PFSK-1 (cell line): ENCODE data around the gene ZCCHC14.

Source experiments
- FOXP2 ChIP-seq: optimal IDR thresholded peaks from 2 replicates; pipeline ENCODE3; 2011; ENCODE audit warnings: borderline replicate concordance, control low read depth, inconsistent platforms; ENCODE audit not compliant: insufficient read depth; ENCODE audit errors: extremely low read length, extremely low read depth
- POLR2AphosphoS5 ChIP-seq: IDR thresholded peaks from 2 replicates; pipeline ENCODE4 v1.6.1; 2012; ENCODE audit warnings: low read depth, mild to moderate bottlenecking, control low read depth, low read length, moderate library complexity
- SIN3A ChIP-seq: IDR thresholded peaks from 2 replicates; pipeline ENCODE4 v1.6.1; 2012; ENCODE audit warnings: mild to moderate bottlenecking, low read length, moderate library complexity, borderline replicate concordance; ENCODE audit not compliant: insufficient read depth
- TAF1 ChIP-seq: IDR thresholded peaks from 2 replicates; pipeline ENCODE4 v1.6.1; 2012; ENCODE audit warnings: low read length, control low read depth, borderline replicate concordance; ENCODE audit not compliant: insufficient read depth
- TF ChIP-seq, protein P1 (sequence below), 2 experiments: IDR thresholded peaks; 2 replicates each; pipeline versions ENCODE4 v1.6.1 to v1.8.0; 2011 to 2012; ENCODE audit warnings: low read depth in 2 of 2, low read length in 2 of 2, control low read depth in 1 of 2, inconsistent platforms in 1 of 2, mild to moderate bottlenecking in 1 of 2, moderate library complexity in 1 of 2; ENCODE audit not compliant: insufficient read depth in 1 of 2

Gene ZCCHC14

DNA sequence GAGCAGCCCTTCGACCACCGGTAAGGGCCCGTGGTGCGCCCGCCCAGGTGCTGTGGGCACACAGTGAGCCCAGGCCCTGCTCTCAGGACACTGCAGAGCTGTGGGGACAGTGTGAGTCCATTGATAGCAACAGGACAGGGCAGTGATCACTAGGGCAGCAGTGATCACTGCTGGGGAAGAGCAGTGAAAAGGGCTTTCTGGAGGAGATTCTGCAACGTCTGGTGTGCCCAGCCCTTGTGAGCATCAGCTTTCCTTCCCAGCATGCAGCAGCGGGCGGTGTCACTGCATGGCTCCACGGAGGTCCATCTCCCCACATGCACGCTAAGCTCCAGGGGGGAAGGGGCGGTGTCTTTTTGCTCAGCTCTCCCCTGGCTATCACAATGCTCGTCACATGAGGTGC lies 68.6 kb downstream of the ZCCHC14 start:
- TF ChIP-seq, protein P1, sequence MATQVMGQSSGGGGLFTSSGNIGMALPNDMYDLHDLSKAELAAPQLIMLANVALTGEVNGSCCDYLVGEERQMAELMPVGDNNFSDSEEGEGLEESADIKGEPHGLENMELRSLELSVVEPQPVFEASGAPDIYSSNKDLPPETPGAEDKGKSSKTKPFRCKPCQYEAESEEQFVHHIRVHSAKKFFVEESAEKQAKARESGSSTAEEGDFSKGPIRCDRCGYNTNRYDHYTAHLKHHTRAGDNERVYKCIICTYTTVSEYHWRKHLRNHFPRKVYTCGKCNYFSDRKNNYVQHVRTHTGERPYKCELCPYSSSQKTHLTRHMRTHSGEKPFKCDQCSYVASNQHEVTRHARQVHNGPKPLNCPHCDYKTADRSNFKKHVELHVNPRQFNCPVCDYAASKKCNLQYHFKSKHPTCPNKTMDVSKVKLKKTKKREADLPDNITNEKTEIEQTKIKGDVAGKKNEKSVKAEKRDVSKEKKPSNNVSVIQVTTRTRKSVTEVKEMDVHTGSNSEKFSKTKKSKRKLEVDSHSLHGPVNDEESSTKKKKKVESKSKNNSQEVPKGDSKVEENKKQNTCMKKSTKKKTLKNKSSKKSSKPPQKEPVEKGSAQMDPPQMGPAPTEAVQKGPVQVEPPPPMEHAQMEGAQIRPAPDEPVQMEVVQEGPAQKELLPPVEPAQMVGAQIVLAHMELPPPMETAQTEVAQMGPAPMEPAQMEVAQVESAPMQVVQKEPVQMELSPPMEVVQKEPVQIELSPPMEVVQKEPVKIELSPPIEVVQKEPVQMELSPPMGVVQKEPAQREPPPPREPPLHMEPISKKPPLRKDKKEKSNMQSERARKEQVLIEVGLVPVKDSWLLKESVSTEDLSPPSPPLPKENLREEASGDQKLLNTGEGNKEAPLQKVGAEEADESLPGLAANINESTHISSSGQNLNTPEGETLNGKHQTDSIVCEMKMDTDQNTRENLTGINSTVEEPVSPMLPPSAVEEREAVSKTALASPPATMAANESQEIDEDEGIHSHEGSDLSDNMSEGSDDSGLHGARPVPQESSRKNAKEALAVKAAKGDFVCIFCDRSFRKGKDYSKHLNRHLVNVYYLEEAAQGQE (IDR thresholded peaks at IDR 0.05; ENCODE audit: insufficient read depth in 1 of 2, low read depth in 2 of 2, low read length in 2 of 2) = no peak
- no peak for TF ChIP-seq TAF1
- TF ChIP-seq POLR2AphosphoS5 = no peak
- TF ChIP-seq SIN3A = no peak
- no peak for TF ChIP-seq FOXP2

DNA sequence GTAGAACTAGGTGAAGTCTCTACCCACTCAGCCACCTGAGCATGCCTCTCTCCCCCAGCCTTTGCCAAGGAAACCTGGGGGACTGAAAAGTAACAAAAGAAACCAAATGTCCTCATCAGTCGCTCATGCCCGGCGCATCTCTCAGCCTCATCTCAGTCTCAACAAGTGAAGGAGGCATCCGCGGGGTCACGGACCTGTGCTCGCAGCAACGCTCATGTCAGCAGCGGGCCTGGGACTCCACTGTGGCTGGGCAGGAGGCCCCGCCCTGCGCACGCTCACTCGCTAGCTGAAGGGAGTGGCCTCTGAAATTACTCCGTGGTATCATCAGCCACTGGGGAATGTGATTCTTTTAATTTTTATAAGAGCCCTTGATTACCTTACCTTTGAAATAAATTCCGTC lies 69.4 kb downstream of the ZCCHC14 start:
- no peak for TF ChIP-seq FOXP2

DNA sequence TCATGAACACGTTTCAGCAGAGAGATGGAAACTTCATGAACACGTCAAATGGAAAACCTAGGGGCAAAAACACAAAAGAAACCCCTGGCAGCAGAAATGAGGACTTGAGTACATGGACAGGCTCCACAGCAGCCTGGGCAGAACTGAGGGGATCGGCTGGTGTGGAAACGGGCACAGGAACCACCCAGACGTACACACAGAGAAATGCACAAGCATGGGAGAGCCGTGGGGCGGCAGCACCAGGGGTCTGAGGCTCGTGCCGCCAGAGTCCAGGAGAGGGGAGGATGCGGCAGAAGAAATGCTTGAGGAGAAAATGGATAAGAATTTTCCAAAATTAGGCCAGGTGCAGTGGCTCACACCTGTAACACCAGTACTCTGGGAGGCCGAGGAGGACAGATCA lies 70.7 kb downstream of the ZCCHC14 start:
- TF ChIP-seq TAF1 (no peak), SIN3A (no peak), POLR2AphosphoS5 (no peak), FOXP2 (no peak)
- TF ChIP-seq, protein P1 (IDR thresholded peaks at IDR 0.05; ENCODE audit: insufficient read depth in 1 of 2, low read depth in 2 of 2, low read length in 2 of 2) = no peak

DNA sequence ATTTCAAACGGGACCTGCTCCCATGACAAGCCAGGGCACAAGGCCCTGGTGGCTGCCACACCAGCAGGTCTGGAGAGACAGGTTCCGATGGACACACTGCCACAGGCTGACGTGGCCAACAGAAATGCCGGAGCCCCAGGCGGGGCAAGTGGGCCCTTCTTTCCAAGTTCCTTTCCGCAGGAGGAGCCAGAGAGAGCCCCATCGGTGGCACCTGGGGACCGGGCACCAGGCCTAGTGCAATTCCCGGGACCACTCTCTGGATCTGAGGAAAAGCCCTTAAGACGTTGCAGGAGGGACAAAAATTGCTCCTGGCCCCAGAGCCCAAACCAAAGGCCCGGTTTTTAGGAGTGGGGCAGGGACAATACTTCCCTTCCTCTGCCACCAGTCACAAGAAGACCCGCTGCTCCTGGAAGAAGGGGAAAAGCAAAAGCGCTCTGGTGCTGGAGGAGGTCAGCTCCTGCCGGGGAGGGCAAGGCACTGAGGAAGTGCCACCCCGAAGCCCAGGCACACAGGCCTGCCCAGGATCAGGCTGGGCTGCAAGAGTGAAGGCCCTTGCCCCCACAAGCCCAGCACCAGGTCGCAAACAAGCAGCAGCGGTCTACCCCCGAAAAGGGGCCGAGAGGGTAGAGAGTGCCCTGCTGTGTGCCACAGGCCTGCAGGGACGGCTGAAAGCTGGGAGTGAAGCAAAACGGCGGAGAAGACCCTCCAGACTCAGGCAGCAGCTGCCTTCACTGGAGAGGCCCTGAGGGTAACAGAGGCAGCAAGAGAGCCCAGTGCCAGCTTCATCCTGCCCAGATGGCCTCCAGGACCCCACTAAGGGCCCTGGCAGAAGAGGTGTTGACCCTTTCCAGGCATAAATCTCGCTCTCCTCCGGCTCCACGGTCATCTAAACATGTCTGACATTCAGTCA lies 71.6 kb downstream of the ZCCHC14 start:
- TF ChIP-seq FOXP2 = no peak
- TF ChIP-seq, protein P1 (IDR thresholded peaks at IDR 0.05; ENCODE audit: insufficient read depth in 1 of 2, low read depth in 2 of 2, low read length in 2 of 2) = no peak
- no peak for TF ChIP-seq TAF1
- TF ChIP-seq SIN3A = no peak
- no peak for TF ChIP-seq POLR2AphosphoS5

DNA sequence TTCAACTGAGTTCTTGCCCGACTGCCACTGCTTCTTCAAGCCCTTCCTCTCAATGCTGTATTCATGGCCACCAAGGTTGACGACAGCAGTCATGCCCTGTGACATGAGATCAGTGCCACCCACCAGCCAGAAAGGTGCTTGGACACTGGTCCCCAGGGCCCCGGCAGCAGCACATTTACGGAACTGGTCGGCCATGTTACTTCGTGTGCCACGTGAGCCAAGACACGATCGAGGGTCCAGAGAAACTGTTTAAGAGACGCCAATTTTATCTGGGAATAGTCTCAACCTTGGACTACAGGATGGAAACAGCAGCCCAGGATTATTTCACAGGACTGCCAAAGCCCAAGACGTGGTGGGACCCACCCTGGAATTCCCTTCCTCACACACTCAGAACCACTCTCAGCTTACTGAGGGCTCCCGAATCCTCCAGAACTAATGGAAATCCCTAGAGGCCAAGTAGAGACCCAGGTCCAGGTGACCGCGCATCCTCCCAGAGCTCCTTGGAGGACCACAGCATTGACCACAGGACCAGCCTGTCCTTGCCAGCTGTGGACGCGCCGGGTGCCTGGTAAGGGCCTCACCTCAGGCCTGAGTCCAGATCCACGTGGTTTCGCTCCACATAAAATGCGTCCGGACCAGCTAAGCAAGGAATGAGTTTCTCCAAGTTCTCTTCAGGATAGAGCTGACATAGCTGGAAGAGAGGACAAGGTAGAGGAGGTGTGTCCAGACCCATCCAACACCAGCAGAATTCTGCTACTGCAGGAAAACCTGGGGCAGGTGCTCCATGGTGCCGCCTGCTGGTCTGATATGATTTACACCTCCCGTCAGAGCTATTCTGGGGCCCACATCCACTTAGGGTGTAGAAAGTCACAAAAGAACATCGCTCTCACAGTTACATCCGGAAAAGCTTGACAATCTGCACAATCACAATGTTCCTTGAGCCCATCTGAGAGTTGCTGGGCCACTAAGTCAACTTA lies 72.5 kb downstream of the ZCCHC14 start:
- TF ChIP-seq TAF1 (no peak), POLR2AphosphoS5 (no peak), FOXP2 (no peak), SIN3A (no peak)
- TF ChIP-seq, protein P1 (IDR thresholded peaks at IDR 0.05; ENCODE audit: insufficient read depth in 1 of 2, low read depth in 2 of 2, low read length in 2 of 2) = no peak
